H9 (cell line): Measurements from ENCODE around the gene DPT. TPM values are rescaled to one million over a fixed set of nuclear protein-coding genes. Genes with fewer than 3 reads are reported as not detected.

Experiments used
- DNase-seq: peaks from one replicate; pipeline ENCODE4 v3.0.0-alpha.2; 2017
- H2AFZ ChIP-seq: one replicate; pipeline ENCODE4 v1.6.1; 2013; ENCODE audit warnings: mild to moderate bottlenecking, low read length, control low read depth, moderate library complexity
- H2AK5ac ChIP-seq: 2 replicates; pipeline ENCODE4 v1.6.1; 2013; ENCODE audit warnings: low read length, control low read depth, mixed read lengths; ENCODE audit not compliant: insufficient read length
- H2BK120ac ChIP-seq: one replicate; pipeline ENCODE4 v1.6.1; 2013; ENCODE audit warnings: low read depth, mild to moderate bottlenecking, low read length, control low read depth, inconsistent platforms; ENCODE audit not compliant: poor library complexity, severe bottlenecking
- H2BK12ac ChIP-seq: 2 replicates; pipeline ENCODE4 v1.6.1; 2013; ENCODE audit warnings: low read length, control low read depth, mixed read lengths, low read depth; ENCODE audit not compliant: insufficient read length
- H2BK15ac ChIP-seq: 2 replicates; pipeline ENCODE4 v1.6.1; 2013; ENCODE audit warnings: low read depth, low read length, control low read depth
- H2BK20ac ChIP-seq: one replicate; pipeline ENCODE4 v1.6.1; 2013; ENCODE audit warnings: low read depth, mild to moderate bottlenecking, low read length, control low read depth, inconsistent platforms; ENCODE audit not compliant: poor library complexity, severe bottlenecking
- H2BK5ac ChIP-seq: 2 replicates; pipeline ENCODE4 v1.6.1; 2013; ENCODE audit warnings: low read length, control low read depth, mixed read lengths; ENCODE audit not compliant: insufficient read length
- H3K14ac ChIP-seq: 2 replicates; pipeline ENCODE4 v1.6.1; 2013; ENCODE audit warnings: low read length, control low read depth; ENCODE audit not compliant: insufficient read depth
- H3K18ac ChIP-seq: 2 replicates; pipeline ENCODE4 v1.6.1; 2013; ENCODE audit warnings: low read depth, mild to moderate bottlenecking, mixed read lengths, low read length, control low read depth; ENCODE audit not compliant: insufficient read length
- H3K23ac ChIP-seq: 2 replicates; pipeline ENCODE4 v1.6.1; 2013; ENCODE audit warnings: low read length, control low read depth, mixed read lengths, low read depth; ENCODE audit not compliant: insufficient read length
- H3K23me2 ChIP-seq: 2 replicates; pipeline ENCODE4 v1.6.1; 2013; ENCODE audit warnings: low read depth, mild to moderate bottlenecking, mixed read lengths, low read length, control low read depth; ENCODE audit not compliant: insufficient read length, poor library complexity, severe bottlenecking
- H3K27ac ChIP-seq: 2 replicates; pipeline ENCODE4 v1.5.1; 2013; ENCODE audit warnings: low read length, control low read depth, mixed read lengths, low read depth; ENCODE audit not compliant: insufficient read length
- H3K27me3 ChIP-seq: 2 replicates; pipeline ENCODE4 v1.6.1; 2013; ENCODE audit warnings: low read length, control low read depth, inconsistent platforms; ENCODE audit not compliant: insufficient read depth
- H3K4ac ChIP-seq: 2 replicates; pipeline ENCODE4 v1.6.1; 2013; ENCODE audit warnings: low read depth, mild to moderate bottlenecking, control low read depth, inconsistent platforms, low read length, moderate library complexity
- H3K4me1 ChIP-seq: 2 replicates; pipeline ENCODE4 v1.6.1; 2013; ENCODE audit warnings: low read length, control low read depth, inconsistent platforms; ENCODE audit not compliant: insufficient read depth
- H3K4me2 ChIP-seq: 2 replicates; pipeline ENCODE4 v1.6.1; 2013; ENCODE audit warnings: low read length, control low read depth, mixed read lengths; ENCODE audit not compliant: insufficient read length, insufficient read depth
- H3K56ac ChIP-seq: 2 replicates; pipeline ENCODE4 v1.6.1; 2013; ENCODE audit warnings: low read depth, mild to moderate bottlenecking, mixed read lengths, low read length, control low read depth; ENCODE audit not compliant: insufficient read length
- H3K79me1 ChIP-seq: 2 replicates; pipeline ENCODE4 v1.6.1; 2013; ENCODE audit warnings: low read depth, mild to moderate bottlenecking, moderate library complexity, low read length, control low read depth, inconsistent platforms; ENCODE audit not compliant: insufficient read depth, poor library complexity, severe bottlenecking
- H3K79me2 ChIP-seq: 2 replicates; pipeline ENCODE4 v1.6.1; 2013; ENCODE audit warnings: low read length, control low read depth, inconsistent platforms; ENCODE audit not compliant: insufficient read depth
- H3K9ac ChIP-seq: 2 replicates; pipeline ENCODE4 v1.6.1; 2013; ENCODE audit warnings: low read length, control low read depth, mixed read lengths; ENCODE audit not compliant: insufficient read length; ENCODE audit errors: extremely low read depth
- H3K9me3 ChIP-seq: one replicate; pipeline ENCODE4 v1.6.1; 2013; ENCODE audit warnings: low read depth, low read length, inconsistent platforms; ENCODE audit not compliant: control insufficient read depth
- H3T11ph ChIP-seq: one replicate; pipeline ENCODE4 v1.6.1; 2013; ENCODE audit warnings: mild to moderate bottlenecking, low read length, control low read depth, inconsistent platforms
- H4K20me1 ChIP-seq: one replicate; pipeline ENCODE4 v1.6.1; 2013; ENCODE audit not compliant: control insufficient read depth, insufficient read length, insufficient read depth
- H4K5ac ChIP-seq: 2 replicates; pipeline ENCODE4 v1.6.1; 2013; ENCODE audit warnings: low read depth, mild to moderate bottlenecking, mixed read lengths, low read length, control low read depth; ENCODE audit not compliant: insufficient read length
- H4K8ac ChIP-seq: replicated peaks from 2 replicates; pipeline ENCODE4 v1.6.1; 2013; ENCODE audit warnings: low read length, control low read depth, mixed read lengths, low read depth; ENCODE audit not compliant: insufficient read length
- H4K91ac ChIP-seq: 2 replicates; pipeline ENCODE4 v1.6.1; 2013; ENCODE audit warnings: low read depth, mild to moderate bottlenecking, moderate library complexity, mixed read lengths, low read length, control low read depth; ENCODE audit not compliant: insufficient read length
- H3K27ac Mint-ChIP-seq, 3 experiments: 2 replicates in 2 of 3; 3 replicates in 1 of 3; pipeline ENCODE4 v1.8.0; 2020 to 2021; ENCODE audit warnings: mixed read lengths in 3 of 3, mild to moderate bottlenecking in 1 of 3, moderate library complexity in 1 of 3
- H3K27me3 Mint-ChIP-seq: 2 replicates; pipeline ENCODE4 v1.8.0; 2021; ENCODE audit warnings: low read depth, mild to moderate bottlenecking, moderate library complexity, mixed read lengths
- H3K36me3 Mint-ChIP-seq, 3 experiments: 2 replicates in 2 of 3; 3 replicates in 1 of 3; pipeline ENCODE4 v1.8.0; 2020 to 2021; ENCODE audit warnings: low read depth in 3 of 3, mixed read lengths in 3 of 3; ENCODE audit not compliant: insufficient read depth in 1 of 3
- H3K4me1 Mint-ChIP-seq, 2 experiments: 2 replicates each; pipeline ENCODE4 v1.8.0; 2020; ENCODE audit warnings: mixed read lengths in 2 of 2
- H3K4me3 Mint-ChIP-seq, 2 experiments: 2 replicates in 1 of 2; 3 replicates in 1 of 2; pipeline ENCODE4 v1.8.0; 2020 to 2021; ENCODE audit warnings: mild to moderate bottlenecking in 2 of 2, mixed read lengths in 2 of 2, moderate library complexity in 1 of 2
- H3K9me3 Mint-ChIP-seq, 2 experiments: 2 replicates in 1 of 2; 3 replicates in 1 of 2; pipeline ENCODE4 v1.8.0; 2020; ENCODE audit warnings: mild to moderate bottlenecking in 2 of 2, mixed read lengths in 2 of 2, moderate library complexity in 1 of 2
- WGBS: extraction: QIAGEN DNeasy Blood & Tissue Kit; methylation state at CpG from one replicate; pipeline ENCODE4 v1.1.7; 2013; ENCODE audit warnings: missing lambda C conversion rate, low lambda C conversion rate, mixed read lengths; ENCODE audit not compliant: insufficient read length; ENCODE audit errors: extremely low coverage; 5-methylcytosine and 5-hydroxymethylcytosine counted together
- total RNA-seq: library from RNA; stranded (reverse); gene quantifications from 2 replicates; pipeline ENCODE4 v1.2.1, GENCODE V29; 2021
- TF ChIP-seq, protein P1 (sequence below): fragments of 200-600 bp; sonication (generic); conservative IDR thresholded peaks from 3 replicates; pipeline ENCODE4 v1.8.0; 2021; ENCODE audit warnings: antibody characterized with exemption, mild to moderate bottlenecking

DPT gene
- total RNA-seq, 1 experiment from 2014 or later, result not detected

DNA sequence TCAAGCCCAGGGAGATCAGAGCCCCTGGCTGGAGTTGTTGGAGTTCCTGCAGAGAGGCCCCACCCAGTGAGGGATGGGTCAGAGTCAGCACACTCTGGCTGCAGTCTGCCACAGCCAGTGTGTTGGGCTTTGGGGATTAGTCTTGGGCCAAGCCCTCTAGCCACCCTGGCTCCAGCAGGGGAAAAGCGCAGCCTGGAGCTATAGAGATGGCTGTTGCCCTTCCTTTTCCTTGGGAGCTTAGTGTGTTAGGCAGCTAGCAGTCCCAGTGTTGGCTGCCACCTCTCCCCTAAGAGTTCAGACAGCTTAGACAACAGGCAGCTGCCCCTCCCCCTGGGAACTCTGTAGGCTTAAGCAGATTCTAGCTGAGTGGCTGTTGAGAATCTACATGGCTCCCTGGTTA, 45.1 kb downstream of the DPT start:
- Mint-ChIP-seq H3K27me3 (no peaks in the 10 kb centered on the region), H3K36me3 (no peaks in the 10 kb centered on the region), H3K9me3 (peaks cover 0 to 5% of the 10 kb centered on the region in 2 experiments; a peak in 2 of 5 replicates), H3K4me1 (no peaks in the 10 kb centered on the region), H3K4me3 (no peak overlapping the region), H3K27ac (no peak overlapping the region)
- Histone ChIP-seq H4K5ac (no peak overlapping the region), H2BK20ac (no peak overlapping the region), H3K4me2 (no peak overlapping the region), H2BK15ac (no peak overlapping the region), H3K14ac (no peak overlapping the region), H3K18ac (no peak overlapping the region), H3K23me2 (no peaks in the 10 kb centered on the region), H2AK5ac (no peak overlapping the region), H3K4me1 (no peaks in the 10 kb centered on the region), H2BK12ac (no peak overlapping the region), H3K27ac (no peak overlapping the region), H2AFZ (no peak overlapping the region), H3K79me2 (no peaks in the 10 kb centered on the region), H4K20me1 (no peaks in the 10 kb centered on the region), H4K8ac (no peak overlapping the region), H3K9ac (no peak overlapping the region), H3K56ac (no peak overlapping the region), H3K9me3 (no peaks in the 10 kb centered on the region), H4K91ac (no peak overlapping the region), H2BK5ac (no peak overlapping the region), H3K27me3 (no peaks in the 10 kb centered on the region), H3K4ac (no peak overlapping the region), H3T11ph (no peak overlapping the region), H3K79me1 (no peaks in the 10 kb centered on the region), H3K23ac (no peak overlapping the region), H2BK120ac (no peak overlapping the region)
- TF ChIP-seq, protein P1, sequence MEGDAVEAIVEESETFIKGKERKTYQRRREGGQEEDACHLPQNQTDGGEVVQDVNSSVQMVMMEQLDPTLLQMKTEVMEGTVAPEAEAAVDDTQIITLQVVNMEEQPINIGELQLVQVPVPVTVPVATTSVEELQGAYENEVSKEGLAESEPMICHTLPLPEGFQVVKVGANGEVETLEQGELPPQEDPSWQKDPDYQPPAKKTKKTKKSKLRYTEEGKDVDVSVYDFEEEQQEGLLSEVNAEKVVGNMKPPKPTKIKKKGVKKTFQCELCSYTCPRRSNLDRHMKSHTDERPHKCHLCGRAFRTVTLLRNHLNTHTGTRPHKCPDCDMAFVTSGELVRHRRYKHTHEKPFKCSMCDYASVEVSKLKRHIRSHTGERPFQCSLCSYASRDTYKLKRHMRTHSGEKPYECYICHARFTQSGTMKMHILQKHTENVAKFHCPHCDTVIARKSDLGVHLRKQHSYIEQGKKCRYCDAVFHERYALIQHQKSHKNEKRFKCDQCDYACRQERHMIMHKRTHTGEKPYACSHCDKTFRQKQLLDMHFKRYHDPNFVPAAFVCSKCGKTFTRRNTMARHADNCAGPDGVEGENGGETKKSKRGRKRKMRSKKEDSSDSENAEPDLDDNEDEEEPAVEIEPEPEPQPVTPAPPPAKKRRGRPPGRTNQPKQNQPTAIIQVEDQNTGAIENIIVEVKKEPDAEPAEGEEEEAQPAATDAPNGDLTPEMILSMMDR, result no peak
- no CpG with 5 or more reads among the region's 1 CpG for WGBS
- no peak for DNase-seq
